GM18909 (cell line): ENCODE measurements around the gene RBM19.

Source experiments
- ATAC-seq: cut with Tn5 transposase; IDR thresholded peaks from one replicate; pipeline ENCODE4 v1.9.1; 2021; ENCODE audit warnings: mild to moderate bottlenecking; ENCODE audit not compliant: unreplicated experiment, poor library complexity

Gene RBM19

DNA sequence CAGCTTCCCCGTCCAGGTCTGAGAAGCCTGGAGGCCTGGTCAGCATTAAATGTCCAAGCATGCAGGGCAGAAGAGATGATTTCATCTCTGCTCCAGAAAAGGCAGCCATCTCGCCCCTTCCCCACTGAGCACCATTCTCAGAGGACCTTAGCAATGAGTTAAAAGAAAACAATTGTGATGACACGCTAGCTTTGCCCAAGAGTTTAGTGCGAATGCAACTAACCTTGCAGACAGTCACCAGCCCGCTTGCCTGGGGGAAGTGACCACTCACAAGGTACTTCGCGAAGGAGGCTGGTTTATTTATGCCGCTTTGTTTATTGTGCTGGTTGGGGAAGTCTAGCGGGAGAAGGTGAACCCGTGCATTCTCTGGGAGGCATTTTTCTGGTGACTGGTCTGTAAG, 170.7 kb downstream of the RBM19 start:
- no peak for ATAC-seq

DNA sequence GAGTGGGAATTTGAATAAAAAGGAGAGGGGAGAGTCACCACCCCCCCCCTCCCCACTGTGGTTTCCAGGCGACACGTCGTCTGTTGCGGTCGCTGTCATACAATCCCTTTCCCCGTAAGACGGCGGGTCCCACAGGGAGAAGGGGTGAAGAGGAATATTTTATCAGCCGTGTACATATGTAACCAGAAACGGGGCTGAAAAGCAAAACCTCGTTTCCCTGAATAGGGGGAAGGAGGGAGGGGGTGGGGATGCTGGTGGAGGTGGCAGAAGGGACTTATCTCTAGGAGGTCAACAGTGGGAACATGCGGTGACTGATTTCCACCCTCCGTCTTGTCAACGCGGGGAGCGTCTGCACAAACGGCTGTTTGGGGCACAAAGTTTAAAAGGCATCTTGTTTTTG, 171.4 kb downstream of the RBM19 start:
- no peak for ATAC-seq

DNA sequence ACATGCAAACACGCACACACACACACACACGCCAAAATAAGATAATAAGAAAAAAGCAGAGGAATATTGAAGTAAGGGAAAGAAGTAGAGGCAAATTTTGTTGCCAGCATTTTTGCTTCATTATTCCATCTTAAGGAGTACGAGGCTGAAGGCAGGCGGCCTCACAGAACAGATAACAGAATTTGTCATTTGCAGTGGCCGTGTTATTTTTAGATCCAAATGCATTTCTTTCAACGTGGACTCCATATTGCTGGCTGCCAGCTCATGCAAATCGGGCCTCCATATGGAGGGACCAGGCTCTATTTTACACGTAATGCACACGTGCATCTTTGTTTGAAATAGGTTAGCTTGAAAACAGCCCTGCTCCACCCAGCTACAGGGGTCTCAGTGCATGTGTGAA, 172.9 kb downstream of the RBM19 start:
- no peak for ATAC-seq

DNA sequence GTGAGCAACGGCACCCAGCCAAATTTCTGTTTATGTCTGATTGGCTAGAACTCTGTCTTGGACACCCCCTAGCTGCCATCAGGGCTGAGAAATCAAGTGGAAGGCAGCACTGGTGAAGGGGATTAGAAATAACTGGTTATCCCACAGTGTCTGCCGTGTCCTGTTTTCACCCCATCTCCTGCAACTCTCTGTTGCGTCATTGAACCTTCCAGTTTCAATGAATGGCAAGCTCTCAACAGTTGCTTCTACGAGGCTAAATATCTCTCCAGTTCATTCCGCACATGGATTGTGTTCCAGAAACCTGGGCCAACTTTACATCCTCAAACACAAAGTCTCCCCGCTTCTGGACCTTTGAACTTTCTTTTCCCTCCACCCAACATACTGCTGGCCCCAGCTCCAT, 173.7 kb downstream of the RBM19 start:
- no peak for ATAC-seq

DNA sequence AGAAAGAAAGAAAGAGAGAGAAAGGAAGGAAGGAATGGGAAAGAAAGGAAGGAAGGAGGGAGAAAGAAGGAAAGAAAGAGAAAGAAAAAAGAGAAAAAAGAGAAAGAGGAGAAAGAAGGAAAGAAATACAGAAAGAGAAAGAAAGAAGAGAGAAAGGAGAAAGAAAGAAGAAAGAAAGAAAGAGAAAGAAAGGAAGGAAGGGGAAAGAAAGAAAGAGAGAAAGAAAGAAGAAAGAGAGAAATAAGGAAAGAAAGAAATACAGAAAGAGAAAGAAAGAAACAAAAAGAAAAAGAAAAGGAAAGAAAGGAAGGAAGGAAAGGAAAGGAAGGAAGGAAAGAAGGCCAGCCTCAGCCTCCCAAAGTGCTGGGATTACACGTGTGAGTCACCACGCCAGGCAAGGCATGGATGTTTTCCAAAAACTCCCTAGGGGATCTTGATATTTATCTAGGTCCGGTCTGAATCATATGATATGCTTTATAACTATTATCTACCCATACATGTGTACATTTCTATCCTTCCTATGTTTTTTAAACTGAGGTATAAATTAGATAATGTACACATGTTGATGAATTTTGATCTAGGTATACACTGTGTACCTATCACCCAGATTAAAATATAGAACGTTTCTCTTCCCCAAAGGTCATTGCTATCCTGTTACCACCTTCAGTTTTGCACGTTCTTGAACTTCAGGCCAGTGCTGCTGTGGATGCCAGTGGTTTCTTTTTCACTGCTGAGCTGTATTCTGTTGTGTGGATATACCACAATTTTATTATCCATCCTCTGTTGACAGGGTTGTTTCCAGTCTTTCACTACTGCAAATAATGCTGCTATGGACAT, 177.9 kb downstream of the RBM19 start:
- ATAC-seq = no peak

DNA sequence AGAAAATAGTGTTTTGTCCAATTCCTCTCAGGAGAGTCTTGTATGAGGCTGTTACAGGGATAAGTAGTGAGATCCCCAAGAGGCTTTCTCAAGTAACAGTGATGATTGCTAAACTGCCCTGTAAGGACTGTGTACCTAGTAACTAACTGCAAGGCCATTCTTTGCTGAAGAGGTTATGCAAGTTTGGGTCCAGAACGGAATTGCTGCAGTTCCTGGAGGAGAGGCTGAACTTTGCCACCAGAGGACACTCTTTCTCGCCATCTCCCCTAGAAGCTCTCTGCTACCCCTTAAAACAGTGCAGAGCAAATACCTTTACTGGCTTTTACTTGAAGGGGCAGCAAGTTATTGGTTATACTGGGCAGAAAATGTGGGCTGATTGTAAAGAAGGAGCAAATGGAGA, 180.0 kb downstream of the RBM19 start:
- ATAC-seq = no peak

DNA sequence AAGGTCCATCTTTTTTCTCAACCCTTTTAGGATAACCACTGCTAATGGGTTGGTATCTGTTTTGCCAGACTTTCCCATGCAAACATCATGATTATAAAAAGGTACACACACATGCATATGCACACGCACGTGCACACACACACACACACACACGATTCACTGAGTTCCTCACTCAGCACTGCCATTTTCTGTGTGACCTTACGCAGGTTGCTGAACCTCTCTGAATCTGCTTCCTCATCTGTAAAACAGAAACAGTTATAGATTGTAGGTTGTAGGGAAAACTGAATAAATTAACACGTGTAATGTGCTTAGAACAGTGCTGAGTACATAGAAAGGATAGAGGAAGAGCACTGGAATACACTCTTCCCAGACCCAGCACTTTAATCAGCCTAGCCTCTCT, 182.3 kb downstream of the RBM19 start:
- no peak for ATAC-seq

DNA sequence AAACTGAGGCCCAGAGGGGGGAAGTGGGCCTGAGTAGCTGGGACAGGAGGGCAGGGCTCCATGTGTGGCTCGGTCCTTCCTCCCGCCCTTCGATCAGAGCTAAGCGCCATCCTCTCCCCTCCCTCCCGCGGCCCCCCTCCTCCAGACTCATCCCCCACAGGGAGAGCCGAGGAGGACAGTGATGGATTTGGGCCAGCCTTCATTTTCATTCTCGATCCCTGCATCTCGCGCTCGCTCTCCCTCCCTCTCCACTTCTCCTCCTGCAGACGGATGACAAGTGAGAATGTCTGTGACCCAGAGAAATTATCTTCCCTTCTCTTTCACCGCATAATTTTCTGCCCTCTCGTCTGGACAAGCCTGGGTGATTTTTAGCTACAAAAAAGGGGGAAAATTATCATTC, 183.3 kb downstream of the RBM19 start:
- no peak for ATAC-seq

DNA sequence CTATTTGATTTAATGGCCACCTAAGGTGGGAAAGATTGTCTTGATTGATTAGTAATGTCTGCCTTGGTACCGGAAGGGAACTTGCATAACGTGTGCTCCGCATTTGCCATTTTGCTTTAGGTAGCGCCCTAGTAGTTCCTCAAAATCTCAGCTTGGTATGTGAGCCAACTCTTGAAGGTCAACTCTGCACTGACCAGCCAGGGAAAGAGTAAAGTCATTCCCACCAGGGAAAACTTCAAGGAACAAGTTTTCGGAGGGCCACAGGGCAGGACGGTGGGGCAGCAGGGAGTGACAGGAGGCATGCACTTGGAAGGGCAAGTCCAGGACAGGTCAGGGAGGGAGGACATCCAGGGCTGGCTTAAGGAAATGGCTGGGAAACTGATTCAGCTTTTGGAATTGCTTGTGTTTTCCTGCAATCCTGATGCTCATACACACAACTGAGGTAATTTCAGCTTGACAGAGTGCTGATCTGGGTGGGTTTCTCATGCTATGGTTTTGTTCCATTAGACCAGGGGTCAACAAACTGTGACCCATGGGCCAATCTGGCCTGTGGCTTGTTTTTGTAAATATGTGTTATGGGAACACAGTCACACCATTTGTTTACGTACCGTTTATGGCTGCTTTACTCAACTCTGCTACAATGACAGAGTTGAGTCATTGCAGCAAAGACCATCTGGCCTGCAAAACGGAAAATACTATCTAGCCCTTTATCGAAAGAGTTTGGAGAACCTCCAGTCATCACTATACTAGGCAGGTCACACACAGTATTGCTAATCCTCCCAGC, 184.5 kb downstream of the RBM19 start:
- ATAC-seq = no peak

DNA sequence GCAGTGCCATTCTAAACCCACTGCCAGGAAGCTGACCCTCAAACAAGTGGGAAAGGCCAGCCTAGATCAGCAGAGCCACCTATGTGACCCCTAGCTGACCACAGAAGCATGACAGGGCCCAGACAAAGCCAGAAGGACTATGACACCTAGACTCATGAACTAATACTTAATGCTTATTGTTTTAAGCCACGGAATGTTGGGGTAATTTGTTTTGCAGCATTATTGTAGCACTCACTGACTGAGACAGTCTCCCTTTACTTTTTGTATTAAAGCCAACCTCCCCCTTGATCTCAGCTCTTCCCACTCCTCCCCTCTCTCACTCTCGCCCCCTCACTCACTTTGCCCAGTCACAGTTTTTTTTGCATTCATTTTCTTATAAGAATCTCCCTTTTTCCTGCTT, 186.4 kb downstream of the RBM19 start:
- no peak for ATAC-seq

DNA sequence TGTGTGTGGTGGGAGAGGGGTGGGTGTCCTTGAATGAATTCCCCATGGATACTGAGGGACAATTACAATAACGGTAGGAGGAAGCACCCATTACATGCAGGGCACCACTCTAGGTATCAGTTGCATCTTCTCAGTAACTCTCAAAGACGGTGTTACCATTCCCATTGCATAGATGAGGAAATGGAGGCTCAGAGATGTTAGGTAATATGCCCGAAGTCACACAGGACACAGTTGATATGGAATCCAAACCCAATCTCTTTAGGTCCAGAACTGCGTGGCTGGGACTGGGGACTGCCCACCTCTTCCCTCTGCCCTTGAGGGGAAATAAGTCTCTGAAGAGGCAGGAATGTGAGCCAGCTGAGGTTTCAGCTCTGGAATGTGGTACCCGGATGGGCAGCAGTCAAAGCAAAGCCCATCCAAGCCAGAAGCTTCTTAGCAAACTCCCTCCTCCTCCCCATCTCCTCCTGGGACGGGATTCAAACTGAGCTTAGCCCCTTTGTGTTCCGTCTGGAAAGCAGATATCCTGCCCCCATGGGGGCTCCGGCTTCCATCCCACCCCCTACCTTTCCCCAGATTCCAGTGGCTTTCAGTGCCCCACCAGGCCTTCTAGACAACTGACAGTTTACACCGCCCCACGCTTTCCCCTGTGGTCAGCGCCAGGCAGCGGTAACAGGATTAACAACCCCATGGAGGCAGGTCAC, 187.5 kb downstream of the RBM19 start:
- ATAC-seq = no peak

DNA sequence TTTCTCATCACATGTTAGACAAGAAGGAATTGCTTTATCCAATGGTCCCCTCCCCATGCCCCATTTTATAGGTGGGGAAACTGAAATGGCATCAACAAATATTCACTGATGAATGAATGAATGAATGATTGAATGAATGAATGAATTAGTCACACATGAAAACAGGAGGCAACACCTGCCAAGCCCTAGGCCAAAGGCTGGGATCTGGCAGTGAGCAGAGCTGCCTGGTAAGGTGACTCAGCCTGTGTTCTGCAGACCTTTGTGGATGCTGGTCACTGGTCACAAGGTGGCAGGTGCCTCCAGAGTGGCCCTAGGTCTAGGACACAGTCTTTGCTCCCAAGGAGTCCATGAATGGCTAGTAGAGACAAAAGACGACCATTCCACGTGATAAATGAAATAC, 188.4 kb downstream of the RBM19 start:
- ATAC-seq = no peak

DNA sequence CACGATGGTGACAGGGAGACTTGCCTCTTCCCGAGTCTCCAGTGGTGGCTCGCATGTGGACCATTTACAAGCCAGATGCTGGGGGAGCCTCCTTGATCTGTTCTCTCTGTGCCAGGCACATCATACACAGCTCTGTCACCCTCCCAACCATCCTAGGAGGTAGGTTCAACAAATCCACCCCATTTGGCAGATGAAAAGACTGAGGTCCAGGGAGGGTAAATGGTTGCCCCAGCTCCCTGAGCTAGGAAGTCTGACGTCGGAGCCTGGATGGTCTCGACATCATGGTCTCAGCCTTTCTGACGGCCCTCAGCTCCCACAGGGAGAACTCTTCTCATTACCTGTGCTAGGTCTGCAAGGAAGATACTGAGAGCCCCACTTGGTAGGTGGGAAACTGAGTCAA, 189.6 kb downstream of the RBM19 start:
- no peak for ATAC-seq

DNA sequence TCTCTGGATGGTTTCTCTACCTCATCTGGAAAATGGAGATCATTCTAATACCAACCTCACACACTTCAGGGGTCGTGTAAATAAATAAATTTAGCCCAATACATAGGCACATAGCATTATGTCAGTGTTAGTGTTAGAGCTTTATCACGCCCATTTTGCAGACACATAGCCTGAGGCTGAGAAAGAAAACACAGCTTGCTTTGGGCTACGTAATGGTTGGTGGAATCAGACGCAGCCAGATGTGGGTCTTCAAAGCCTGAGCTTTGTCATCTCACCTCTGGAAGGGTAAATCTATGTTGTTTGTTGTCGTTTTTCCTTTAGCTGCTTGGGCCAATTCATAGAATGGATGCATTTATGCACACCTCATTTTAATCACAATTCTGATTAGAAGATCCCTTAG, 191.6 kb downstream of the RBM19 start:
- no peak for ATAC-seq

DNA sequence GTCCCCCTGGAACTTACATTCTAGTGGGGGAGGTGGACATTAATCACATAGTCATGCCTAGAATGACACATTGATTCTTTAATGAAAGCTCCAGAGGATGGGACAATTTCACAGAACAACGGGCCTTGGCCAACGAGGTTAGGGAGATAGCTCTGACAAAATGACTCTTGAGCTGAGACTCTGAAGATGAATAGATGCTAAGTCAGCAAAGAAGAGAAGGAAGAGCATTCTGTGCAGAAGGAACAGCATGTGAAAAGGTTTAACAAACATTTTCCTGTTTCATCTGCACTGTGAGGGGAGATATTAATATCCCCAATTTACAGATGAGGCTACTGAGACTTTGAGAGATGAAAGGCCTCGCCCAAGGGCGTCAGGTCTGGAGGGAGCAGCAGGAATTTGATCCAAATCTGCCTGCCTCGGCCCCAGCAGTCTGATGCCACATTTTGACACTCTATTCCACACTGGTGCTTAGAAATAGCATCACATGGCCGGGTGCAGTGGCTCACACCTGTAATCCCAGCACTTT, 193.6 kb downstream of the RBM19 start:
- no peak for ATAC-seq

DNA sequence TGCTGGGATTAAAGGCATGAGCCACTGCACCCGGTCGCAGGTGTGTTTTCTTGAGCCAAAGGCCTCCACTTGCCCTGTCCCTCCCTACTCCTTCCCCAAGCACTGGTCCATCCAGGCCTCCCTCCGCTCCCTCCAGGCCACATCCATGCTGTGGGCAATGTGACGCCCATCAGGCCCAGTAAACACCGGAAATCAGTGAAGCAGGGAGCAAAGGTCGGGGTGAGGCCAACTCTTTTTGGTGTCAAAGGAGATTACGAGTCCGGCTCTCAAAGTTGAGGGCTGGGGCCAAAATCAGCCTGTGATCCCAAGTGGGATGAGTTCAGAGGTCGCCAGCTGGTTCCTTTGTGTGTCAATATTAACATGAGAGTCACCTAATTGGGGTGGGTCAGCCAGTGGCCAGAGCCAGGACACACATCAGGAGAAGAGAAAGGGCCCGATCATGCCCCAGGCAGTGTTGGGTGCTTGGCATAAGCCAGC, 195.7 kb downstream of the RBM19 start:
- ATAC-seq = no peak

DNA sequence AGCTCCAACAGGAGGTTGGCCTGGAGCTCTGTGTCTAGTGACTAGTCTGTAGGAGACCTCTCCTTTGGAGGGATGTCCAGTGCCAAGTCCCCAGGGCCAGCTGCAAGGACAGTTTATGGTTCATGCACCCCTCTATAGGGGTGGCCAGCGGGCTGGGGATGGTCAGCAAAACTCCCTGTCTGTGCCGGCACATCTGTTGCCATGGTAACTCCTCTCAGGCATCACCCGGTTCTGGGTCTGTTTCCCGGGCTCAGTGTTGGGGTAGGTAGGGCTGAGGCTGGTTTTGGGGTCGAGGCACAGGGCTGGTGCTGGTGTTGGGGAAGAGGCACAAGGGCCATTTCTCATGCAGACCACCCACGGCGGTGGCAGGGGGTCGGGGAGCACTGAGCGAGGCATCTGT, 196.8 kb downstream of the RBM19 start:
- ATAC-seq = no peak

DNA sequence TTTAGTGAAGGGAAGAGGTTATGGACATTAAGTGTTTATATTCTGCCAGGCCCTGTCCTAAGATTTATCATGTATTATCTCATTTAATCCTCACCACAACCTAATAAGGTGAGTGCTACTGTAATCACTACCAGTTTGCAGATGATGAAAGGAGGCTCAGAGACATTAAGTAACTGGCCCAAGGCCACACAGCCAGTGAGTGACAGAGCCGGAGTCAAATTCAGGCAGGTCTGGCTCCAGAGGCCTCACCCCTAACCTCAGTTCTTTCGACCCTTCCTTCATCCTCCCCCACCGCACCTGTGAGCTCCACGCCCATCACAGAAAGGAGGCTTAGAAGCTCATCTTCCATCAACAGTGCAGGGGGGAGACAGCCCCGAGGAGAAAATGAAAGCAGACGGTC, 197.3 kb downstream of the RBM19 start:
- no peak for ATAC-seq

DNA sequence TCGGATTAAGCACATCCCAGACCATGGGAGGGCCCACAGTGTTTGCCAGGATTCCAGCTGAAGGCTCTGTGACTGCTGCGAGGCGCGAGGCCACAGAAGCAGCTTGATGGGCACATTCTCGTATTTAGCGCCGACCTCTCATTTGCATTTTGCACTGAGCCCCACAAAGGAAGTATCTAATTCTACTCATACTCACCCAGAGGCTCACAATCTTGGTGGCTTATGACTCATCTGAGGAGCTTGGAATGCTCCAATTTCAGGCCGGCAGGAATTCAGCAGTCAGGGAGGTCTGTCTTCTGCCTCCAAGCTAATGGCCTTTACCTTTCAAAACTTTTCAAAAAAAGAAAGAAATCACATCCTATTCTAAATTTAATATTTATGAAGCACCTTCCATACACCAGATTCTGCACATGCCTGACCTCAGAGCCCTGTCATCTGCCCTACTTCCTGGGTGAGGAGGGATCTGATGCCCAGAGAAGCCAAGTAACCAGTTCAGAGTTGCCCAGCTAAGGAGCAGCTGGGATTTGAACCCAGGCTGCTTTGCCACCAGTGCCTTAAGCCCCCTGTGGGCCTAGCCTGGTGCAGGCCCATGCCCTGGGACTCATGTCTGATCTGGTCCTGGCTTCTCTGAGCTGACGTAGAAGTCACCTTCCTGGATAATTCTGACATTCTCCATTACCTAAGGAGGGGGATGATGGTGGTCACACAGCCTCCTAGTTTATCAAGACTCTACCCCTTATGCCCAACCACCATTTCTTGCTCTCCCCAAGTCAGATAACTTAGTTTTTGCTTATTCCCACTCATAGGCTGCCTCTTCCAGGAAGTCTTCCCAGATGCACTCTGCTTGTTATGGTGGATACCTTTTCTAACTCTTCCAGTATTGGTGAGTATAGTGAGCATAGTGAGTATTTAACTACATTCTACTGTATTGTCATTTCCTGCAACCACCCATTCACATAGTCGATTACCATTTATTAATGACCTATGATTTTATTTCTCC, 198.9 kb downstream of the RBM19 start:
- ATAC-seq = no peak
